H1 (cell line): ENCODE measurements around the gene PTGES2. TPM values are rescaled to one million over a fixed set of nuclear protein-coding genes. Genes with fewer than 3 reads are reported as not detected.
A peak's percentile ranks its signal among the peaks of the same experiment; 100 is the strongest.

Source experiments
- CTCF ChIA-PET: fragments of 300-600 bp; sonication (Branson Sonifier 250); formaldehyde crosslinking; loops from one replicate; lab custom pipeline; 2021; ENCODE audit not compliant: partially characterized antibody; lab: Charles Lee
- POLR2A ChIA-PET: fragments of 300-600 bp; sonication (Branson Sonifier 250); formaldehyde crosslinking; loops from one replicate; lab custom pipeline; 2021; ENCODE audit warnings: inconsistent platforms; ENCODE audit not compliant: partially characterized antibody; lab: Charles Lee
- DNase-seq, 2 experiments: peaks; one replicate each; pipeline versions ENCODE4 v3.0.0 to v3.0.0-alpha.2; 2010 to 2022; ENCODE audit warnings: low spot score in 2 of 2, low read depth in 1 of 2, mixed read lengths in 1 of 2
- FAIRE-seq: peaks from 2 replicates; lab custom pipeline; 2011; peaks lifted over from hg19 to GRCh38; lab: Jason Lieb, UNC
- H2AFZ ChIP-seq: 2 replicates; pipeline ENCODE4 v1.8.1; 2012; ENCODE audit warnings: low read length, inconsistent platforms
- H2AK5ac ChIP-seq: 2 replicates; pipeline ENCODE4 v1.6.1; 2013; ENCODE audit warnings: low read depth, low read length
- H2BK120ac ChIP-seq: replicated peaks from 2 replicates; pipeline ENCODE3; 2013; ENCODE audit warnings: low read depth, low read length, inconsistent platforms
- H2BK12ac ChIP-seq: 2 replicates; pipeline ENCODE4 v1.6.1; 2013; ENCODE audit warnings: low read depth, low read length
- H2BK15ac ChIP-seq: 2 replicates; pipeline ENCODE4 v1.6.1; 2013; ENCODE audit warnings: low read length
- H2BK20ac ChIP-seq: 2 replicates; pipeline ENCODE4 v1.6.1; 2013; ENCODE audit warnings: low read length
- H2BK5ac ChIP-seq: 2 replicates; pipeline ENCODE4 v1.6.1; 2013; ENCODE audit warnings: low read depth, low read length
- H3K14ac ChIP-seq: 2 replicates; pipeline ENCODE4 v1.6.1; 2013; ENCODE audit warnings: inconsistent platforms; ENCODE audit not compliant: insufficient read length
- H3K18ac ChIP-seq: 2 replicates; pipeline ENCODE4 v1.6.1; 2013; ENCODE audit warnings: low read length; ENCODE audit errors: extremely low read depth
- H3K23ac ChIP-seq: 2 replicates; pipeline ENCODE4 v1.6.1; 2013; ENCODE audit warnings: inconsistent platforms; ENCODE audit not compliant: insufficient read length
- H3K23me2 ChIP-seq: 2 replicates; pipeline ENCODE4 v1.6.1; 2013; ENCODE audit warnings: low read depth, low read length
- H3K27ac ChIP-seq: 2 replicates; pipeline ENCODE4 v1.6.1; 2011; ENCODE audit warnings: low read depth, low read length, inconsistent platforms
- H3K27me3 ChIP-seq, 4 experiments: replicated peaks in 1 of 4; 1 replicate in 1 of 4; 2 replicates in 3 of 4; pipeline versions ENCODE4 v1.6.1 to v1.8.1; 2011 to 2013; ENCODE audit warnings: low read length in 3 of 4, mild to moderate bottlenecking in 3 of 4, inconsistent platforms in 2 of 4, mixed read lengths in 2 of 4, moderate library complexity in 1 of 4; ENCODE audit not compliant: control insufficient read depth in 3 of 4, insufficient read depth in 3 of 4; ENCODE audit errors: extremely low read depth in 1 of 4
- H3K36me3 ChIP-seq, 4 experiments: 2 replicates each; pipeline versions ENCODE4 v1.6.1 to v1.8.1; 2011 to 2013; ENCODE audit warnings: mild to moderate bottlenecking in 4 of 4, low read length in 3 of 4, moderate library complexity in 2 of 4, control low read depth in 1 of 4, inconsistent platforms in 1 of 4; ENCODE audit not compliant: insufficient read depth in 4 of 4, control insufficient read depth in 2 of 4
- H3K4ac ChIP-seq: replicated peaks from 2 replicates; pipeline ENCODE3; 2013; ENCODE audit warnings: low read length, low read depth, mixed read lengths, inconsistent platforms; ENCODE audit not compliant: insufficient read length
- H3K4me1 ChIP-seq, 4 experiments: replicated peaks in 1 of 4; 1 replicate in 1 of 4; 2 replicates in 3 of 4; pipeline versions ENCODE4 v1.6.1 to v1.8.1; 2011 to 2013; ENCODE audit warnings: low read length in 3 of 4, inconsistent platforms in 2 of 4, mixed read lengths in 1 of 4; ENCODE audit not compliant: insufficient read depth in 4 of 4, control insufficient read depth in 3 of 4
- H3K4me2 ChIP-seq, 2 experiments: 2 replicates each; pipeline versions ENCODE4 v1.6.1 to v1.8.1; 2011 to 2013; ENCODE audit warnings: low read depth in 2 of 2, low read length in 2 of 2, control low read depth in 1 of 2, inconsistent platforms in 1 of 2, mild to moderate bottlenecking in 1 of 2; ENCODE audit not compliant: insufficient read depth in 1 of 2
- H3K4me3 ChIP-seq, 4 experiments: fragments of 200-600, 300-600 bp in 1 of 4; sonication (generic), shearing (Covaris generic), sonication (Bioruptor Twin) in 1 of 4; 2 replicates each; pipeline versions ENCODE4 v1.5.1 to v1.8.1; 2011 to 2016; ENCODE audit warnings: low read length in 4 of 4, low read depth in 3 of 4, control low read depth in 2 of 4, inconsistent platforms in 2 of 4, mild to moderate bottlenecking in 2 of 4, mixed read lengths in 1 of 4, moderate library complexity in 1 of 4; ENCODE audit not compliant: insufficient read depth in 2 of 4; ENCODE audit errors: extremely low read depth in 1 of 4
- H3K56ac ChIP-seq: replicated peaks from 2 replicates; pipeline ENCODE3; 2013; ENCODE audit warnings: low read depth, mild to moderate bottlenecking, mixed read lengths, low read length, inconsistent platforms; ENCODE audit not compliant: insufficient read length
- H3K79me1 ChIP-seq: 2 replicates; pipeline ENCODE4 v1.6.1; 2013; ENCODE audit warnings: low read depth, low read length, control low read depth
- H3K79me2 ChIP-seq, 2 experiments: 2 replicates each; pipeline versions ENCODE4 v1.6.1 to v1.8.1; 2012 to 2013; ENCODE audit warnings: low read length in 2 of 2, mild to moderate bottlenecking in 2 of 2, inconsistent platforms in 1 of 2; ENCODE audit not compliant: insufficient read depth in 2 of 2, control insufficient read depth in 1 of 2
- H3K9ac ChIP-seq, 4 experiments: replicated peaks in 1 of 4; 1 replicate in 1 of 4; 2 replicates in 3 of 4; pipeline versions ENCODE4 v1.6.1 to v1.8.1; 2011 to 2013; ENCODE audit warnings: low read depth in 3 of 4, low read length in 3 of 4, control low read depth in 2 of 4, mild to moderate bottlenecking in 2 of 4, moderate library complexity in 2 of 4, inconsistent platforms in 1 of 4; ENCODE audit errors: extremely low read depth in 1 of 4
- H3K9me3 ChIP-seq, 2 experiments: 2 replicates each; pipeline versions ENCODE4 v1.6.1 to v1.8.1; 2012 to 2013; ENCODE audit warnings: mild to moderate bottlenecking in 2 of 2, moderate library complexity in 2 of 2, control low read depth in 1 of 2, inconsistent platforms in 1 of 2, low read depth in 1 of 2, low read length in 1 of 2, mixed read lengths in 1 of 2; ENCODE audit not compliant: insufficient read depth in 2 of 2
- H4K20me1 ChIP-seq, 2 experiments: replicated peaks in 1 of 2; 2 replicates each; pipeline versions ENCODE3 to v1.8.1; 2011 to 2013; ENCODE audit warnings: inconsistent platforms in 2 of 2, low read length in 2 of 2, mild to moderate bottlenecking in 1 of 2; ENCODE audit not compliant: insufficient read depth in 2 of 2, control insufficient read depth in 1 of 2
- H4K5ac ChIP-seq: 2 replicates; pipeline ENCODE4 v1.6.1; 2013; ENCODE audit warnings: low read length, low read depth, mixed read lengths, inconsistent platforms; ENCODE audit not compliant: insufficient read length
- H4K8ac ChIP-seq: 2 replicates; pipeline ENCODE4 v1.8.0; 2013; ENCODE audit warnings: mild to moderate bottlenecking, moderate library complexity, low read length, inconsistent platforms; ENCODE audit not compliant: insufficient read depth; ENCODE audit errors: extremely low read depth
- H4K91ac ChIP-seq: replicated peaks from 2 replicates; pipeline ENCODE3; 2013; ENCODE audit warnings: low read length, mixed read lengths, inconsistent platforms; ENCODE audit not compliant: insufficient read length
- POLR2AphosphoS5 ChIP-seq: IDR thresholded peaks from 2 replicates; pipeline ENCODE4 v1.6.1; 2011; ENCODE audit warnings: low read depth, low read length
- SIX5 ChIP-seq: IDR thresholded peaks from 2 replicates; pipeline ENCODE4 v1.6.1; 2011; ENCODE audit warnings: mild to moderate bottlenecking, low read depth, low read length
- WGBS, 2 experiments: shearing (Covaris generic) in 1 of 2; methylation state at CpG; one replicate each; pipeline versions ENCODE4 v1.1.6 to v1.1.7; 2013 to 2015; ENCODE audit warnings: low lambda C conversion rate in 2 of 2, mixed read lengths in 2 of 2, inconsistent platforms in 1 of 2, low coverage in 1 of 2, missing lambda C conversion rate in 1 of 2; ENCODE audit not compliant: insufficient replicate concordance in 2 of 2, insufficient coverage in 1 of 2, insufficient read length in 1 of 2; ENCODE audit errors: extremely low coverage in 1 of 2, missing lambda C conversion rate in 1 of 2; 5-methylcytosine and 5-hydroxymethylcytosine counted together
- polyA plus RNA-seq, 7 experiments: library from polyadenylated mRNA; depleted of rRNA in 3 of 7; stranded (reverse) in 5 of 7; unstranded in 2 of 7; fragments of >200 nt in 5 of 7; fragments of 200-250 nt in 2 of 7; gene quantifications; 1 replicate in 5 of 7; 2 replicates in 1 of 7; 4 replicates in 1 of 7; pipeline versions ENCODE4 v1.2.1 to v1.2.3, GENCODE V29; 2011 to 2013; ENCODE audit warnings: missing spikeins in 2 of 7, mixed read lengths in 2 of 7
- total RNA-seq: library from RNA; stranded (reverse); fragmentation: NEBNext Ultra II Directional; extraction: Animal tissue kit (Norgen Biotek cat#: 25700); gene quantifications from 2 replicates; pipeline ENCODE4 v1.2.1, GENCODE V29; 2021

PTGES2 gene
- total and polyA plus RNA-seq, 2 of the 8 experiments (the other 6 are each of a cell fraction or from before 2014, with no cell fraction given): 80.7 to 81.2 TPM

DNA sequence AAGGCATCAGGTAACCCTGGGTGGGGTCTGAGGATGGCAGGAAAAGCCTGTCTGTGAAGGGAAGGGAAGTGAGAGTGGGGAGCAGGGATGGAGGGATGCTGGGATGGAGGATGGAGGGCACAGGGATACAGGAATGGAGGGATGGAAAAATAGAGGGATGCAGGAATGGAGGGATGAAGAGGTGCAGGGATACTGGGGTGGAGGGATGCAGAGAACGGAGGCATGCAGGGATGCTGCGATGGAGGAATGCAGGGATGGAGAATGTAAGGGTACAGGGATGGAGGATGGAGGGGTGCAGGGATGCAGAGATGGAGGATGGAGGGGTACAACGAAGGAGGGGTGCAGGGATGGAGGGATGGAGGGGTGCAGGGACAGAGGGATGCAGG lies 9.1 kb downstream of the PTGES2 start:
- DNase-seq (no peak), FAIRE-seq (no peak)
- Histone ChIP-seq H2AFZ (no peak overlapping the region), H3K56ac (no peak overlapping the region), H3K4me1 (peaks cover 0 to 4% (median under 1%) of the 10 kb centered on the region in 4 experiments; a peak in 3 of 7 replicates), H2BK15ac (no peak overlapping the region), H4K5ac (no peak overlapping the region), H2BK20ac (no peak overlapping the region), H3K23me2 (no peaks in the 10 kb centered on the region), H3K79me2 (no peaks in the 10 kb centered on the region), H3K14ac (no peak overlapping the region), H3K4ac (peak overlapping the region; percentile 21), H3K4me2 (peak overlapping the region in 1 of 2 experiments; percentile 64; a peak in 2 of 4 replicates), H2BK120ac (no peak overlapping the region), H3K9ac (no peak overlapping the region), H3K9me3 (no peaks in the 10 kb centered on the region), H3K36me3 (peaks cover 0 to 21% (median 4%) of the 10 kb centered on the region in 4 experiments; a peak in 4 of 8 replicates), H3K27me3 (no peaks in the 10 kb centered on the region), H3K79me1 (no peaks in the 10 kb centered on the region), H3K23ac (no peak overlapping the region), H2AK5ac (0 out of 2 replicates have a peak overlapping the region, but pooled peaks have one; percentile 26), H2BK5ac (0 out of 2 replicates have a peak overlapping the region, but pooled peaks have one; percentile 24), H2BK12ac (no peak overlapping the region), H3K18ac (no peak overlapping the region), H3K27ac (no peak overlapping the region), H3K4me3 (peak overlapping the region in 1 of 4 experiments; percentile 40; a peak in 1 of 8 replicates), H4K20me1 (peaks cover 3 to 15% of the 10 kb centered on the region in 2 experiments), H4K8ac (no peak overlapping the region), H4K91ac (no peak overlapping the region)
- ChIA-PET CTCF (interaction anchor here (0.6 to 9.1 kb wide), 37 partner anchors 7 to 294 kb away, joined by 3 to 114 read pairs (median 7); partner anchors contain the start of gene PTGES2), POLR2A (interaction anchor here (1.1 to 5.9 kb wide), 5 partner anchors 11 to 50 kb away, joined by 3 to 119 read pairs (median 5); partner anchors contain the start of gene BBLN)
- TF ChIP-seq SIX5 (no peak), POLR2AphosphoS5 (0 out of 2 replicates have a peak, but pooled peaks have one; percentile 1)
- WGBS, 2 experiments: 72% methylated on average over 3 of the region's 3 CpGs; no CpG with 5 or more reads in 1 of the 2 experiments
